D721Med (cell line): Measurements from ENCODE around the gene FPR2.
"Not testable (repeated sequence)": the region's sequence is repeated elsewhere in the genome, so short reads cannot be mapped to it uniquely, and the experiment has no call there.

ENCODE experiments used
- DNase-seq: peaks from one replicate; pipeline ENCODE4 v3.0.0; 2011; ENCODE audit warnings: low spot score; ENCODE audit not compliant: insufficient read length
- FAIRE-seq: peaks from 2 replicates; lab custom pipeline; 2011; peaks lifted over from hg19 to GRCh38; lab: Jason Lieb, UNC
- CTCF ChIP-seq: IDR thresholded peaks from 2 replicates; pipeline ENCODE4 v1.5.1; 2012; ENCODE audit warnings: mild to moderate bottlenecking, control low read depth; ENCODE audit not compliant: insufficient read depth; ENCODE audit errors: missing control alignments

The FPR2 gene

GRCh38 chr19:51772977-51773376 lies 12.0 kb downstream of the FPR2 start:
- FAIRE-seq (no peak), DNase-seq (no peak)
- TF ChIP-seq CTCF = no peak

- FAIRE-seq, DNase-seq: not testable (repeated sequence)
Observed at GRCh38 chr19:51776561-51776960, 15.6 kb downstream of the FPR2 start.

- TF ChIP-seq CTCF = peak; percentile 79
- no peak for FAIRE-seq
- DNase-seq = peak; percentile 15
Observed at GRCh38 chr19:51777570-51778462, 16.8 kb downstream of the FPR2 start.

GRCh38 chr19:51779181-51779580 lies 18.2 kb downstream of the FPR2 start:
- no peak for TF ChIP-seq CTCF
- FAIRE-seq (no peak), DNase-seq (no peak)

GRCh38 chr19:51779703-51780102 lies 18.7 kb downstream of the FPR2 start:
- FAIRE-seq (no peak), DNase-seq (no peak)
- no peak for TF ChIP-seq CTCF

GRCh38 chr19:51780270-51780669 lies 19.3 kb downstream of the FPR2 start:
- no peak for FAIRE-seq

GRCh38 chr19:51781999-51782398 lies 21.0 kb downstream of the FPR2 start:
- DNase-seq = no peak
- FAIRE-seq = no peak

More at GRCh38 chr19:51780270-51780669, 19.3 kb downstream of the FPR2 start:
- no peak for TF ChIP-seq CTCF
- DNase-seq = no peak

More at GRCh38 chr19:51781999-51782398, 21.0 kb downstream of the FPR2 start:
- TF ChIP-seq CTCF = no peak
